ENCODE results near the gene DLGAP1.

- TF ChIP-seq POLR2A (IDR thresholded peaks at IDR 0.05; ENCODE audit: low read depth) (no peak), CTCF (IDR thresholded peaks at IDR 0.05) (no peak), EP300 (IDR thresholded peaks at IDR 0.05) (no peak), POLR2AphosphoS5 (IDR thresholded peaks at IDR 0.05) (no peak)
These were observed 651.8 kb downstream of the DLGAP1 start for GRCh38 chr18:3803350-3803749.
